ENCODE measurements around the gene KSR2. TPM values are rescaled to one million over a fixed set of nuclear protein-coding genes. Genes with fewer than 3 reads are reported as not detected.

KSR2 gene
- polyA plus RNA-seq, 3 donors: 0.80 to 1.3 (median 1.1) TPM

DNA sequence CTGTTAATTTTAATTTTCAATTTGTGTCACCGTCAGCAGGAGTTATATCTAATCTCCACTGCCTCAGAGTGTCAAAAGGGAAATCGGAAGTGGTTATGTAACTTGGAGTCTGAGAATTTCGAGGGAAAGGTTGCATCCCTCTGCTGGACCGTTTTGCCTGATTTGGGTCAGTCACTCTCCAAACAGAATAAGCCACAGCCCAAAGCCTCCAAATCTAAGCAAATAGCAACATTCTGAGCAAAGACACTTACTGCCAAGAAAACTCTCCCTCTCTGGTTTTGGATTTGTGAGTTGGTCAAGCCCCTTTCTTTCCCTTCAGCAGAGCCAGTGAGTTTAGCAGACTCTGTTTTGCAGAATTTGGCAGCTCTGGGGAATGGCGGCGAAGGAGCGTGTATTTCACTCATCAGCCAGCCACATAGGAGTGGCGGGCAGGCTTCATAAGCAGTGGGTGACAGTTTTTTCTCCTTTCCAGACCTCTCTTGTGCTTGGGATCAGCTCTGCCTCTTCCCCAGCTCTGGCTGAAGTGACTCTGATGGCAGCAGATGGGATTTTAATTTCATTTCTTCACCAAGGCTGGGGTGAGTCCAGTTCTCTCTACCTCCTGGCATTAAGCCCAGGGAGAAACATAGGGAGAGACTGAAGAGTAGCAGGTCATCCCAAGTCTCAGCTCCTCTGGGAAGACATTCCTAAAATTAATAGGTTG is 388.6 kb downstream of the KSR2 start:
- DNase-seq: no peak

GRCh38 chr12:117577122-117577657 is 391.6 kb downstream of the KSR2 start:
- DNase-seq: no peak

DNA sequence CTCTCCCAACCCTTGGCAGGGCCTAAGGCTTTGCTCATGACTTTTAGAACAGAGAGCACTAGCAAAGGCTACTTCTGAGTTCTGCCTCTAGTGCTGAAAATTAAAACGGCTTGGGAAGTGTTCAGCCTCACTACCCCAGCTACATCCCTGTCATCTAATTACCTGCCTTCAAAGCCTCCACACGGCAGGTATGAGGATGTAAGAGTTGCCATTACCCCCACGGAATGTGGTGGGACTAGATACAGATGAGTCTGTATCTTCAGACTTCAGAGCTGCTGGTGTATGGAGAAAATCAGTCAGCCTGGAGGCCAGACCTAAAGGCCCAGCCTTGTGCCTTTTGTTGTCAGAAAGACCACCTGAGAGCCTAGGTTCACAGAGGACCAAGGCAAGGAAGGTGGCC is 392.7 kb downstream of the KSR2 start:
- no peak for DNase-seq

GRCh38 chr12:117574655-117575054 is 394.1 kb downstream of the KSR2 start:
- no peak for DNase-seq

- no peak for DNase-seq
Observed at GRCh38 chr12:117572755-117573154, 396.0 kb downstream of the KSR2 start.

DNA sequence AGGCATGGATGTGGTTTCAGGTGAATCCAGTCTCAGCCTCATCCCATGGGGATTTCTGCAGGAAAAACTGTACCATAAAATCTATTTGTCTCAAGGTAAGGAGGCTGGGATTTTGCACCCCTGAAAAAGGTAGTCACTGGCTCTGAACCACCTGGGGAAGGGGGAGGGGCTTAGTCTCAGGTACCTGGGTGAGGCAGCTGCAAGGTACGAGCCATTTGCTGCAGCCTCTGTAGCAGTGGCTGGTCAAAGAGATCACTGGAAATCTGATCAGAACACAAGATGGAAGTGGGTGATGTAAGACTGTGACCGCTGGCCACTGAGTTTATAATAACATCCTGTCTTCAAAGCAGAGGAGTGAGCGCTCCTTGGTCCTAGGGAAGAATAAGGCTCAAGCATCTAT is 397.5 kb downstream of the KSR2 start:
- no peak for DNase-seq

DNA sequence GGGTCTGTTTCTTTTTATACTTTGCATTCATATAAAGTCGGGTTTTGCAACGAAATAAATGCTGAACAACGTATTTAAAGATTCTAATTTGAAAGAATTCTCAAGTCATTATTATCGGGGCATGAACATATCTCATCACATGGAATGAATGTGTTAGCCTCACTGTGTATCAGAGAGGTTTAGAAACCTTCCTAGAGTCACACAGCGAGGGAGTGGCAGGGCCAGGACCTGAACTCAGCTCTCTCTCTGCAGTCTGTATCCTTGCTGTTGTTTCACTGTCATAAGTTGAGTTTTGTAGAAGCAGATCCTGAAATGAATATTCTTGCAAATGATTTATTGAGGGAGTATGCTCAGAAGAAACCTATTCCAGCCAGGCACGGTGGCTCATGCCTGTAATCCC is 398.2 kb downstream of the KSR2 start:
- DNase-seq: no peak

- no peak for DNase-seq
Observed at GRCh38 chr12:117567644-117568216, 401.1 kb downstream of the KSR2 start.

GRCh38 chr12:117564881-117565280 is 403.9 kb downstream of the KSR2 start:
- no peak for DNase-seq

DNA sequence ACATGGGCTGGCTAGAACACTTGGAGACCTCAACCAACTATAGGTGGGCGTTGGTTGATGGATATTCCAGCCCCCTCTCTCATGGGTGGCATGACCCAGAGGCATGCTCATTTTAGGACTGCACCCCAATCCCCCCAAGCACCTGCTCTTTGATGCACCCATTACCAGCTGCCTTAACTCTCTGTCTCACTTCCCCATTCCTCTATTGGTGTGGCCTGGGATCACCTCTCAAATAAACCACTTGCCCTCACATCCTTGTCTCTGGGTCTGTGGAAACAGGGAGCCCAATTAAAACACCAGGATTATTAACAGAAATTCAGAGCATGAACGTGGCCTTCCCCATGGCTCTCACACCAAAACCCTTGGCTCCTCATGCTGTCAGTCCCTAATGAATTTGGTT is 405.1 kb downstream of the KSR2 start:
- no peak for DNase-seq

DNA sequence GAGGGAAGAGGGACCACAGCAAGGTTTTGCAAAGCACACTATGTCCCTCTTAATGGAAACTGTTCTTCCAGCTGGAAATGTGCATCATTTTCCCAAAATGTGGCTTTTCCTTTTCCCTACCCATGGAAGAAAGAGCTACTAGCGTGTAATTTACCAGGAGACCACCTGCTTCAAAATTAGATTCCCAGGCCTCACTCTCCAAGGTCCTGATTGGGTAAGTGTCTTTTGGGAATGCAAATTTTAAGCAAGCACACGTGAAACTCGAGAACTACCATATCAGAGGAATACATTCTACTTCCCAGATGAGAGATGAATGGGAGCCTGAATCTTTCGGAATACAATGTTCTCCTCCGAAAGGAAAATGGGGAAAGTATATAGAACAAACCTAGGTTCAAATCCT is 405.8 kb downstream of the KSR2 start:
- DNase-seq: no peak

GRCh38 chr12:117561990-117562389 is 406.8 kb downstream of the KSR2 start:
- DNase-seq: no peak

DNA sequence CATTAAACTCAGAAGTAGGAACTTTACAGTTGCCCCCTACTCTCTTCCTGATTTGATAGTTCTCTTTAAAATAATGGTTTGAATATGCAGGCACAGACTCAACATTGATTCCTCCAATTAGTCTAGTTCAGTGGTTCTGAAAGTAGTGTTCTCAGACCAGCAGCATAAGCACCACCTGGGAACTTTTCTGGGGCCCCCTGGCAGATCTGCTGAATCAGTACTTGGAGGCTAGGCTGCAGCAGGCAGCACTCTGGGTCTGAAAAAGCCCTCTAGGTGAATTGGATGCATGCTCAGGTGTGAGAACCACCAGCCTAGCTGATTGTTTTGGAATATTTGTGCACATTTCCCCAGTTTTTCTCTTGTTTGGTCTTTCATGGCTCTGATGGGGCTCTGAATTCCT is 408.8 kb downstream of the KSR2 start:
- DNase-seq: no peak

DNA sequence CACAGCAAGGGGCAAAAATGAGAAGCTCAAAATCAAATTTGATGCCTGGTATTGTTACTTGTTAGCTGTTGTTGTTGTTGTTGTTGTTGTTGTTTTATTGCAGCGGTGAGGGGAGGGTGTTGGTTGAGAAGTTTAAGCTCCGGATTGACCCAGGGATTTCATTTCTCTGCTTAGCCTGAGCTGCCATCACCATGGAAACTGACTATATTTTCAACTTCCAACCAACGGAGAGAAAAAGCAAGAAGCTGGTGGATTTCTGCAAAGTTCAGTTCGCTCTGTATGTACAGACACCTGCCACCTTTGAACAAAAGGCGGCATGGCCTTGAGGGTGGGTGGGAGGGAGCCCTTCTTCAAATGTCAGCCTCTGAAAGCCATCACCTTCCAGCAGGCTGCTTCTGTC is 412.9 kb downstream of the KSR2 start:
- DNase-seq: no peak

GRCh38 chr12:117552971-117553370 is 415.8 kb downstream of the KSR2 start:
- DNase-seq: no peak

DNA sequence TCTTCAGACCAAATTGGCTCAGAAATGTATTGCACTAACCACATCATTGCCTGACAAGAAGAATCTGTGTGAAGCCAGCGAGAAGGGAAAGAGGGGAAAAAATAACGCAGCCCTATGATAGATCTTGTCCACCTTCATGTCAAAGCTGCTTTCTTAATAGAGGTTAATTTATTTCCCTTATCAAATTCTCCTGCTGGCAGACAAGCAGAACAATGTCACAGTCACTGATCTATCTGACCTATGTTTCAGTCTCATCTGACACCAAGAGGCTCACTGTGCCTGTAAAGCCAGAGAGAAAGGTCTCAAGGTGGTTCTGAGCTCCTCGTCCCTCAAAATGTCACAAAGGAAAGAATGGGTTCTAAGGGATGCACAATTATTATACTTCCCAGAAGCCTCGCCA is 417.1 kb downstream of the KSR2 start:
- DNase-seq: no peak

GRCh38 chr12:117547209-117547608 is 421.6 kb downstream of the KSR2 start:
- DNase-seq: no peak

GRCh38 chr12:117545216-117545615 is 423.6 kb downstream of the KSR2 start:
- no peak for DNase-seq

DNA sequence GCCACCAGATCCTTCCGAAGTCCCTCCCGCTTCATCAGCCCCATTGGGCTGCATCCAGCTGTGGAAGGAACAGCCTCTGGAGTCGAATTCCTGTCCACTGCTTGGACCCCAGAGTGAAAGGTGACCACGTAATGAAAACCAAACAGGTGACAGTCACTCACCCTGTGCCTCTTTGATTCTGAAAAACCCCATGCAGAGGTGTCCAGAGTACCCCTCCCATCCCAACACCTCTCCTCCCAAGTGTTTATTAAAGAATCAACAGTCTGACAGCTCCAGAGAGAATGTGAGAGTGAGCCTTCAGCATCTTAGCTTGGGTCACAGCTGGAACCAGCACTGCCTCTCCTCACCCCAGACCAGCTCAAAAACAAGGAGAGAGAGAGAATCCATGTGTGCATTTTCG is 428.8 kb downstream of the KSR2 start:
- no peak for DNase-seq

DNA sequence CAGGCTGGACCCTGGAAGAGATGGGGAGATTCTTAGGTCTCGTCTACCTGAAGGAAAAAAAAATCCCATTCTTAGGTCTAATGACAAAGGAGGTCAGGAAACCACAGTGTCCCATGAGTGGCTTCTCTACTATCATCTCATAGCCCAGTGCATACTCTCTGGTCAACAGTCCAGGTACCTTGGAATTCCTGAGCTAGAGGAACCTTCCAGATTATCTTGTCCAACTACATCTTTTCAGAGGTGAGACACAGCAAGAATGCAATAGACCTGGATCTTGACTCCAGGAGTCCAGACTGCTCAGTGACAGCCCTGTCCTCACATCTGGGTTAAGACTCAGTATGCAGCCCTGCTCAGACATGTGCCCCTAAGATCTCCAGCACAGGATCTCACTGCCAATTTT is 429.9 kb downstream of the KSR2 start:
- DNase-seq: no peak

DNA sequence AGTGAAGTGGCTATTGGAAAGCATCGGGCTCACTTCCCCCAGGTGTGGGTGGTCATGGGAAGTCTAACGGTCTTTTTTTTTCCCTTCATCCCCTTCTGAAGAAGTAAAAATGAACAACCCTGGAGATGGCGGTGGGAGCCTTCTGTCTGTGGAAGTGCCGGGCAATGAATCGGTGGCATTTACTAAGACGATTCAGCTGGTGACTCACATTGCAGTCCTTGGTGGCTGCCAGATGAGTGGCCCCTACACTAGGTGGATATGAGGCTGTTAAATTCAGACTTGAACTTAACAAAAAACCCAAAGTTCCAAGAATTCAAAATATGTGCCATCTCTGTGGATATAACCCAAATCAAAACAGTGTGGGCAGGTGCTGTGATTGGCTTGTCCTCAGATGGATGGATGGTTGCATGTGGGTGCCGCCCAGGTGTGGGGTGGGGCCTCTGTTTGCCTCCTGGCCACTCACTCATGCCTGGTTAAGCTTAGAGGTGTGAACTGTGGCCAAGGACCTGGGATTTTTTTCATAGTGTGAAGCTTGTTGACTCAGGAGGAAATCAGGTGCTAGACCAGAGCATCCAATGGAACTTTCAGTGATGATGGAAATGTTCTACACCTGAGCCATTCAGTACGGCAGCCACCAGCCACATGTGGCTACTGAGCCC is 430.6 kb downstream of the KSR2 start:
- no peak for DNase-seq

DNA sequence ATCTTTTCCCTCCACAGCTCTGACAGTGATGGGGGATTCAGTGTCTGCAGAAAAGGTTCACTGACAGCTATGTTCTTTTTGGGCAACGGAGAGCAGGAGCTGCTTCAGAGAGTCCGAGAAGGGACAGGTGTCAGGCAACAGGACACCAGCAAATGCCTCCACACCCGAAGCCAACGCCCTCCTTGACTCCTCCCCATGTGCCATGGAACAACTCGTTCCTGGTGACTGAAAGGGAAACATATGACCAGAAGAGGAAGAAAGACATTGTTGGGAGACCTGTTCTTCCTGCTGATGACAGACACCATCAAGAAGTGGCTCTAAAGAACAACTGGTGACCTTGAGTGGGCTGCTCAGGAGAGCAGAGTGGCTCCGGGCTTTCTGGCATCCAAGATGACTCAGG is 435.1 kb downstream of the KSR2 start:
- no peak for DNase-seq

DNA sequence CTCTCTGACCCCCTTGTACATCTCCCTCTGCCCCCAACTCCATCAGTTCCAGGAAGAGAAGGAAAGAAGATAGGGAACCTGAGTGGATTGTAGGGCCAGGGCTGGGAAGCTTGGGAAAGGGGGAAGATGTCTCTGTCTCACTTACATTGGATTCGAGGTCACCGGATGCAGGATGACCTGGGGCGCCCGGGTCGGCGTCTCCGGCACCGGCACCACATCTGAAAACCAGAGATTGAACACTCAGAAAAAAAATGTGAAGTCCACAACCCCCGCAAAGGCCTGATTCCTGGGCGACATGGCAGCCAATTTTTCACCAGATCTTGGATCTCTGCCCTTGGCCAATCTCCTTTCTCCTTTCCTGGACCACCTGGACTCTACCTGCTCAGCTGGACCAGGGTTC is 438.0 kb downstream of the KSR2 start:
- DNase-seq: no peak

Data from renal pelvis (tissue), 4 donors.